HG03469 (cell line): ENCODE data around the gene TMEM126A.
"Not testable (repeated sequence)": the region's sequence is repeated elsewhere in the genome, so short reads cannot be mapped to it uniquely, and the experiment has no call there.

ENCODE experiments used
- ATAC-seq: cut with Tn5 transposase; IDR thresholded peaks from one replicate; pipeline ENCODE4 v1.9.1; 2021; ENCODE audit warnings: mild to moderate bottlenecking, moderate library complexity, moderate number of reproducible peaks; ENCODE audit not compliant: unreplicated experiment

Gene TMEM126A

GRCh38 chr11:85647604-85648299 is at the start of gene TMEM126A:
TSS of gene TMEM126A (plus strand) at chr11:85647967. CDS start at chr11:85650256, 2,289 bp downstream.
- peak; percentile 98 for ATAC-seq

- no peak for ATAC-seq
Observed at GRCh38 chr11:85599083-85599482, 48.7 kb upstream of the TMEM126A start.

GRCh38 chr11:85602526-85603213 is 45.1 kb upstream of the TMEM126A start:
- ATAC-seq = no peak

GRCh38 chr11:85603220-85603619 is 44.5 kb upstream of the TMEM126A start:
- ATAC-seq = no peak

GRCh38 chr11:85606237-85606636 is 41.5 kb upstream of the TMEM126A start:
- not testable (repeated sequence) for ATAC-seq

- not testable (repeated sequence) for ATAC-seq
Observed at GRCh38 chr11:85608621-85609020, 39.1 kb upstream of the TMEM126A start.

GRCh38 chr11:85609286-85609685 is 38.5 kb upstream of the TMEM126A start:
- ATAC-seq = not testable (repeated sequence)

- ATAC-seq = not testable (repeated sequence)
Observed at GRCh38 chr11:85611643-85612042, 36.1 kb upstream of the TMEM126A start.

GRCh38 chr11:85619499-85619898 is 28.3 kb upstream of the TMEM126A start:
- ATAC-seq = no peak

GRCh38 chr11:85620256-85620655 is 27.5 kb upstream of the TMEM126A start:
- ATAC-seq = no peak

- no peak for ATAC-seq
Observed at GRCh38 chr11:85626496-85626895, 21.3 kb upstream of the TMEM126A start.

- no peak for ATAC-seq
Observed at GRCh38 chr11:85627332-85627997, 20.3 kb upstream of the TMEM126A start, which contains the start of gene DLG2. TSS of gene DLG2 (minus strand) at chr11:85627344.

GRCh38 chr11:85627998-85628770 is 19.6 kb upstream of the TMEM126A start, which contains the start of gene TMEM126B:
TSS of gene TMEM126B (plus strand) at chr11:85628593. CDS start at chr11:85628608, 15 bp downstream.
- ATAC-seq = peak; percentile 98

GRCh38 chr11:85628771-85629341 is 18.9 kb upstream of the TMEM126A start:
- ATAC-seq = no peak

- ATAC-seq = no peak
Observed at GRCh38 chr11:85634747-85635146, 13.0 kb upstream of the TMEM126A start.

GRCh38 chr11:85643191-85643614 is 4.6 kb upstream of the TMEM126A start:
- no peak for ATAC-seq

GRCh38 chr11:85647078-85647477 is 689 bp upstream of the TMEM126A start:
- no peak for ATAC-seq

- ATAC-seq = no peak
Observed at GRCh38 chr11:85651118-85651517, 3.4 kb downstream of the TMEM126A start.

- ATAC-seq = no peak
Observed at GRCh38 chr11:85652786-85653447, 5.2 kb downstream of the TMEM126A start.

GRCh38 chr11:85654343-85654742 is 6.6 kb downstream of the TMEM126A start:
- ATAC-seq = not testable (repeated sequence)
